GM10266 (cell line): ENCODE results near the gene RGP1.

ENCODE experiments used
- DNase-seq: peaks from one replicate; pipeline ENCODE4 v3.0.0; 2012; ENCODE audit errors: extremely low spot score
- TF ChIP-seq, protein P1 (sequence below): IDR thresholded peaks from 2 replicates; pipeline ENCODE4 v1.5.1; 2012; ENCODE audit warnings: mild to moderate bottlenecking, low read depth; ENCODE audit not compliant: control insufficient read depth, insufficient read depth; ENCODE audit errors: missing control alignments

Gene RGP1

GRCh38 chr9:35771075-35771433, 22.0 kb downstream of the RGP1 start:
- no peak for DNase-seq
- TF ChIP-seq, protein P1, sequence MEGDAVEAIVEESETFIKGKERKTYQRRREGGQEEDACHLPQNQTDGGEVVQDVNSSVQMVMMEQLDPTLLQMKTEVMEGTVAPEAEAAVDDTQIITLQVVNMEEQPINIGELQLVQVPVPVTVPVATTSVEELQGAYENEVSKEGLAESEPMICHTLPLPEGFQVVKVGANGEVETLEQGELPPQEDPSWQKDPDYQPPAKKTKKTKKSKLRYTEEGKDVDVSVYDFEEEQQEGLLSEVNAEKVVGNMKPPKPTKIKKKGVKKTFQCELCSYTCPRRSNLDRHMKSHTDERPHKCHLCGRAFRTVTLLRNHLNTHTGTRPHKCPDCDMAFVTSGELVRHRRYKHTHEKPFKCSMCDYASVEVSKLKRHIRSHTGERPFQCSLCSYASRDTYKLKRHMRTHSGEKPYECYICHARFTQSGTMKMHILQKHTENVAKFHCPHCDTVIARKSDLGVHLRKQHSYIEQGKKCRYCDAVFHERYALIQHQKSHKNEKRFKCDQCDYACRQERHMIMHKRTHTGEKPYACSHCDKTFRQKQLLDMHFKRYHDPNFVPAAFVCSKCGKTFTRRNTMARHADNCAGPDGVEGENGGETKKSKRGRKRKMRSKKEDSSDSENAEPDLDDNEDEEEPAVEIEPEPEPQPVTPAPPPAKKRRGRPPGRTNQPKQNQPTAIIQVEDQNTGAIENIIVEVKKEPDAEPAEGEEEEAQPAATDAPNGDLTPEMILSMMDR = no peak

DNA sequence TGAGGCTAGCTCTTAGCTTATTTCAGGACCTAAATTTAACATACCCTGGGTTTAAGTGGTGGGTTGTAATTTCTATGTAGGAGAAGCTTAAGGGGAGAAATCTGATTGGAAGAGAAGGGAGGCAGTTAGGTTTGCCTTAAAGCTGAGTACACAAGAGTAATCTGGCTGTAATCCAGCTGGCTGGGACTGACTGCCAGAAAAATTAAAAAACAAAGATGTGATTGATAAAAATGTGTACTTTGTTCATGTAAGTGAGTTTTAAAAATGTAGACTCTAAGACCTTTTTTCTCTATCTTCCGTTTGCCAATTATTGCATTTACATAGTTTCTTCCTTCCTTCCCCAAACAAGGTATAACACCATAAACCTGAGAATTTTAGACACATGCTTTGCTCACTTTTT, 22.4 kb downstream of the RGP1 start:
- TF ChIP-seq, protein P1 = no peak
- DNase-seq = no peak

- no peak for DNase-seq
- TF ChIP-seq, protein P1 = no peak
Observed at GRCh38 chr9:35771943-35772342, 22.9 kb downstream of the RGP1 start.

DNA sequence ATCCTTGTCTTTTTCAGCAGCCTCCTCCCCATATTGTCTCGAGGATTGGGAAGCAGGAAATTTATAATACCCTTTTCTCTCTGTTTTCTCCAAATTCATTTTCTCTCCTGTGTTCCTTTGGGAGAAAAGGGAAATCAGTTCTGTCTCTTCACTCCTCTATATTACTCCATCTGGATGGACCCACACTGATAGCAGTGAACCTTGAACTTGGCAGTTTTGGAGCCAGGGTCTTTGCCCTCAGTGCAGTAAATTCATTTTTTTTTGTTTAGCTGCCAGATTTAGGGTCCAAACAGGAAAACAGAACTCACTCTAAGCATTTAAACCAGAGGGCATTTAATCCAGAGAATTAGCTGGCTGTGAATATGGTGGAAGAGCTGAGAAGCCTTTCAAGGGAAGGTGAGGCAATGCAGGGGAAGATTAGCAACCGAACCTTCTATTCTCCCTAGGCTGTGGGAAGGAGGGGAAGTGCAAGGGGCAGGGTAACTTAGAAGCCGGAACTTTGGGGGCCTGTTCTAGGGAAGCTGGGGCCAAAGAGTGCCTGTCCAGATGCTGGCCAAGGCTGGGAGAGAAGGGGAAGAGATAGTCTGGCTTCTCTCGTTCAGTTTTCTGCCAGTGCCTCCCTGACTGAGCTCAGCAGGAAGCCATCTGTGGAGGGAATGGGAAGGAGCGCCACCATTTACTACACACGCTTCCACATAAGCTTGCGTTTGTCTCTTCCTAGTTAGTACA, 26.0 kb downstream of the RGP1 start:
- TF ChIP-seq, protein P1 = no peak
- DNase-seq = no peak

- DNase-seq = no peak
- TF ChIP-seq, protein P1 = no peak
Observed at GRCh38 chr9:35776018-35776417, 26.9 kb downstream of the RGP1 start.

GRCh38 chr9:35778496-35778895, 29.4 kb downstream of the RGP1 start:
- TF ChIP-seq, protein P1 = no peak
- DNase-seq = no peak

DNA sequence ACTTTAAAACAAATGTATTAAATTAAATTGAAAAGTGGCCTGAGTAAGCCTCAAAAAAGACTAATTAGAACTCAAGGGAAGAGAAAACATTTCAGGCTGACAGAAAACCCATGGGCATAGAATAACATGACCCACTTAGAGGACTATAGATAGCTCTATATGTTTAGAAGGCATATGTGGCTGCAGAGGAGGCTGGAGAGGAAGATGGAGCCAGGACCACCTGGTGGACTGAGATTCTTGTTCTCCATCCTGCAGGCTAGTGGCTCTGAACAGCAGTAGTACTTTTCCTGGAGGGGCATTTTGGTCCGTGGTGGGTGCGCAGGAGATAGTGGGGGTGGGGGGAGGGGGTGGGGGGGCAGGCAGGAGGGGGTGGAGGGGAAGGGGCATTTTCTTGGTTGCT, 32.0 kb downstream of the RGP1 start:
- DNase-seq = no peak
- TF ChIP-seq, protein P1 = no peak
